ENCODE results near the gene SEMA3D.

GRCh38 chr7:85229544-85229943, 42.7 kb upstream of the SEMA3D start:
- TF ChIP-seq CTCF (IDR thresholded peaks at IDR 0.05) (no peak), POLR2AphosphoS5 (IDR thresholded peaks at IDR 0.05) (no peak), POLR2A (IDR thresholded peaks at IDR 0.05) (no peak)

All from prostate gland (tissue), 2 donors.